ENCODE results near the gene TPRA1.
A peak's percentile ranks its signal among the peaks of the same experiment; 100 is the strongest.

TPRA1 gene

DNA sequence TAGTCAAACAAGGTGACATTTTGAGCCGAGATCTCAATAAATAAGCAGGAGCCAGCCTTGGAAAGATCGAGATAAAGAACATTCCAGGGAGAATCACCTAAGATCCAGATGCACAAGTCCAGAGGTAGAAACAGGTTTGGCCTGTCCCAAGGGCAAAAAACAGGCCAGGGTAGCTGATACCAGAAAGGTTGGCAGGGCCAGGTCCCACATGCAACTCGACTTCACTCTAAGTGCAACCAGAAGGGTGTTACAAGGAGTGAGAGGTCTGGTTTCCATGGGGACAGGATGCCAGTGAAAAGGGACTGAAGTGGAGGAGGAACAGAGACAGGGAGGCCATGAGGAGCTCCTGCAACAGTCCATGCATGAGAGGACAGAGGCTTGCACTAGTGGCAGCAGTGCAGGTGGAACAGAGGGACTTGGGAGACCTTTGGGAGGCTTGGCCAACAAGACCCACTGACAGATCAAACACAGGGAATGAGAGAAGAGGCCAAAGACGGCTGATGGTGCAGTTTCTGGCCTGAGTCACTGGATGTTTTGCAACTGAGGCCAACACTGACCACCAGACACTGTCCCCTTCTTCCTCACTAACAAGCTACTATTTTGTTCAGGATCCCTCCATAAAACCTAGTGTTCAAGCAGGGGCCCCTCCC, 5.2 kb downstream of the TPRA1 start:
- ChIA-PET POLR2A (ENCODE audit: low non-redundant PET) (no interaction called here), CTCF (interaction anchor here (3.6 kb wide), 1 partner anchor 10 kb away, joined by 15 read pairs; no protein-coding TSS in a partner anchor)
- TF ChIP-seq, protein P1, sequence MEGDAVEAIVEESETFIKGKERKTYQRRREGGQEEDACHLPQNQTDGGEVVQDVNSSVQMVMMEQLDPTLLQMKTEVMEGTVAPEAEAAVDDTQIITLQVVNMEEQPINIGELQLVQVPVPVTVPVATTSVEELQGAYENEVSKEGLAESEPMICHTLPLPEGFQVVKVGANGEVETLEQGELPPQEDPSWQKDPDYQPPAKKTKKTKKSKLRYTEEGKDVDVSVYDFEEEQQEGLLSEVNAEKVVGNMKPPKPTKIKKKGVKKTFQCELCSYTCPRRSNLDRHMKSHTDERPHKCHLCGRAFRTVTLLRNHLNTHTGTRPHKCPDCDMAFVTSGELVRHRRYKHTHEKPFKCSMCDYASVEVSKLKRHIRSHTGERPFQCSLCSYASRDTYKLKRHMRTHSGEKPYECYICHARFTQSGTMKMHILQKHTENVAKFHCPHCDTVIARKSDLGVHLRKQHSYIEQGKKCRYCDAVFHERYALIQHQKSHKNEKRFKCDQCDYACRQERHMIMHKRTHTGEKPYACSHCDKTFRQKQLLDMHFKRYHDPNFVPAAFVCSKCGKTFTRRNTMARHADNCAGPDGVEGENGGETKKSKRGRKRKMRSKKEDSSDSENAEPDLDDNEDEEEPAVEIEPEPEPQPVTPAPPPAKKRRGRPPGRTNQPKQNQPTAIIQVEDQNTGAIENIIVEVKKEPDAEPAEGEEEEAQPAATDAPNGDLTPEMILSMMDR (conservative IDR thresholded peaks at IDR 0.05; ENCODE audit: low read depth), result no peak
- no peak for DNase-seq (ENCODE audit: low spot score)
- peak overlapping the region; percentile 29; the same call in 1 of the 2 replicates for H3K27ac ChIP-seq

DNA sequence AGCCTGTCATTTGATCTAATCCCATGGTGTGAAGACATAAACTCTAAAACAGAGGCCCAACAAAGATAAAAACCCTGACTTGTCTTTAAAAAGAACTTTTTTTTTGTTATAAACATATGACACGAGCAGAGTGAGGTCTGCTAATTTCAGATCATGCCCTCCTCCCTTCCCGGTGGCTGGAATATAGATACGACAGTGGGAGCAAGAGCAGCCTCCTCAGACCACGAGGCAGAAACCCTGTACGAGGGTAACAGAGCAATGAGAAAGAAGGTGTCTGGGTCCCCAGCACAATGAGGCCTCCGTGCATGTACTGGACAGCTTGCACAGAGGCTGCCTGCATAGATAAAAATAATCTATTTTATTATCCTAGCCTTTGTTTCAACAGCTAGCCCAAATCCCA, 5.8 kb downstream of the TPRA1 start:
- POLR2A ChIA-PET (ENCODE audit: low non-redundant PET), result no interaction called here
- CTCF ChIA-PET, result interaction anchor here (3.6 kb wide), 1 partner anchor 10 kb away, joined by 15 read pairs; no protein-coding TSS in a partner anchor
- H3K27ac ChIP-seq, result no peak overlapping the region
- TF ChIP-seq, protein P1 (conservative IDR thresholded peaks at IDR 0.05; ENCODE audit: low read depth), result no peak
- no peak for DNase-seq (ENCODE audit: low spot score)

DNA sequence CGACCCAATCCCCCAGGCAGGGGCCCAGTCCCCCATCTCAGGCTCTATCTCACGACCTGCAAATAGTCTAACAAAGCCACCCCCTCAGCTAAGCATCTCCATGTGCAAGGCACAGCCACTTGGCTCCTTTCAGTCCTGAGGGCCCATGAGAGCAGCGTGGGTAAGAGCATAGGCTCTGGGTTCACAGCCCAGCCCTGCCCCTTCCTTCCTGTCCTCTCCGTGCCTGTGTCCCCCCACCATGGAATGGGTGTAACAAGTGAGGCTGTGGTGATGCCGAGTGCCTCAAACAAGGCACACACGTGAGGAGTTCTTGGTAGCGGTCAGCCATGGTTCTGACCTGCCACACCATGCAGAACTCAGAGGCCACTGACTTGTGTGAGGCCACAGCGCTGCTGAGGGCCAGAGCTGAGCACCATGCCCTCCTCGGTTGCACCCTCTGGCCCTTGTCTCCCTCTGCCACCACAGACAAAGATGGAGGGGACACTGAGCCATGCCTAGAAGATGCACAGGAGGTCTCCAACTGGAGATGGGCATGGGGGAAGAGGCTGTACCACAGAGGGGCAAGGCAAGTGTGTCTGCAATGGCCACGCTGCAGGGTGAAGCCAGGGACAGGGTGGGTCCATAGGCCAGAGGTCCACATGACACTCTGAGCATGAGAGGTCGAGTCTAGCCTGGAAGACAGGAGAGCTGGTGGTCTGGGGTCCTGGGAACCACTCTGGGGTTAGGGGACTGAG, 10.0 kb downstream of the TPRA1 start:
- no peak overlapping the region for H3K27ac ChIP-seq
- TF ChIP-seq, protein P1 (conservative IDR thresholded peaks at IDR 0.05; ENCODE audit: low read depth), result no peak
- DNase-seq (ENCODE audit: low spot score), result no peak
- CTCF ChIA-PET, result no interaction called here
- POLR2A ChIA-PET (ENCODE audit: low non-redundant PET), result no interaction called here

DNA sequence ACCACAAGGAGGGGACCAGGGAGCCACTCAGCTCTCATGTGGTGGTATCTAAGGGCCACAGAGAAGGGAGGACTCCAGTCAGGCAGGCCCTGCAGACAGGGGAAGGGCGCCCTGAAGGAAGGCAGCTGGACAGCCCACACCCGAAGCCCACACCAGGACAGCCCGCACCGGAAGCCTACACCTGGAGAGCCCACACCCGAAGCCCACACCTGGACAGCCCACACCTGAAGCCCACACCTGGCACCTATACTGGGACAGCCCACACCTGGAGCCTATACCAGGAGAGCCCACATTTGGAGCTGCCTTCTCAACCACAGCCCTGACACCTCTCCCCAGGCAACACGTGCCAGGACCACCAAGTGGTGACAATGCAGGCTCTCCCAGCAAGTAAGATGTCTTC, 11.7 kb downstream of the TPRA1 start:
- no peak for DNase-seq (ENCODE audit: low spot score)
- peak overlapping the region; percentile 59 for H3K27ac ChIP-seq
- TF ChIP-seq, protein P1 (conservative IDR thresholded peaks at IDR 0.05; ENCODE audit: low read depth), result no peak
- CTCF ChIA-PET, result no interaction called here
- POLR2A ChIA-PET (ENCODE audit: low non-redundant PET), result no interaction called here

DNA sequence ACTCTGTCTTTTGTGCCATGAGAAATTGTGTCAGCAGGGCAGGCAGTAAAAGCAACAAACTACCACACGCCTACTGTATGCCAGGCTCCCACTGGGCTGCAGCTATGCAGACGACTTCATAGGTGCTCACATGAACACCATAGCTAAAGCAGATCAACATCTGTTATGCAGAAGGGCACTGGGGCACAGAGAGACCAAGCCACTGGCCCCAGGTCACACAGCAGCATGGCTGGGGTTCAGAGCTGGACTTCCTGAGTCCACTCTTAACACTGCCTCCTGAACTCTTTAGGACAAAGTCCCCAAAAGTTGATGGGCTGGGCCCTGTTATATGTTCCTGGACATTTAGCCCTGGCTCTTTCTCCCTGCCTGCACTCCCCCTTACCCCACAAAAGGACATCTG, 12.4 kb downstream of the TPRA1 start:
- ChIA-PET CTCF (no interaction called here), POLR2A (ENCODE audit: low non-redundant PET) (no interaction called here)
- peak overlapping the region; percentile 59 for H3K27ac ChIP-seq
- TF ChIP-seq, protein P1 (conservative IDR thresholded peaks at IDR 0.05; ENCODE audit: low read depth), result no peak
- no peak for DNase-seq (ENCODE audit: low spot score)

DNA sequence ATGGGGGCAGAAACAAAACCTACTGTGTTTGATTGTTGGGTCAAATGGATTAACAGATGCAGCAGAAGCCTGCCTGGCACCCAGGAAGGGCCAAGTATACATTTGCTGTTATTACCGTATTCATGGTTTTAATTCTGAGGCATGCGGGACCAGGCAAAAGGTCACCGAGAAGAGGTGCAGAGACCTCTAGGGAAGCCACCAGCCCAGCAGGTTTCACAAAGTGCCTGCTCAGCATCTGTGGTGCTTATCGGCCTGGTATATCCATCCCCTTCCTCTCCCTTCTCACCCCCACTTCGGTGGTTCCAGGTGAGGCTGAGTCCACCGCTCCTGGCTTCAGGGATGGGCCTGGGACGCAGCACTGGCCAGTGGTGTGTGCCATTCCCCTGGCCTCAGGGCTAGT, 13.1 kb downstream of the TPRA1 start:
- CTCF ChIA-PET, result no interaction called here
- peak overlapping the region; percentile 59 for H3K27ac ChIP-seq
- TF ChIP-seq, protein P1 (conservative IDR thresholded peaks at IDR 0.05; ENCODE audit: low read depth), result no peak
- no peak for DNase-seq (ENCODE audit: low spot score)
- POLR2A ChIA-PET (ENCODE audit: low non-redundant PET), result no interaction called here

Measured in RWPE1 (cell line).